Measurements from ENCODE around the gene VSTM2B.
"Not testable (repeated sequence)": the region's sequence is repeated elsewhere in the genome, so short reads cannot be mapped to it uniquely, and the experiment has no call there.

The VSTM2B gene

GRCh38 chr19:29548483-29549085, 22.8 kb downstream of the VSTM2B start:
- DNase-seq: no peak

DNA sequence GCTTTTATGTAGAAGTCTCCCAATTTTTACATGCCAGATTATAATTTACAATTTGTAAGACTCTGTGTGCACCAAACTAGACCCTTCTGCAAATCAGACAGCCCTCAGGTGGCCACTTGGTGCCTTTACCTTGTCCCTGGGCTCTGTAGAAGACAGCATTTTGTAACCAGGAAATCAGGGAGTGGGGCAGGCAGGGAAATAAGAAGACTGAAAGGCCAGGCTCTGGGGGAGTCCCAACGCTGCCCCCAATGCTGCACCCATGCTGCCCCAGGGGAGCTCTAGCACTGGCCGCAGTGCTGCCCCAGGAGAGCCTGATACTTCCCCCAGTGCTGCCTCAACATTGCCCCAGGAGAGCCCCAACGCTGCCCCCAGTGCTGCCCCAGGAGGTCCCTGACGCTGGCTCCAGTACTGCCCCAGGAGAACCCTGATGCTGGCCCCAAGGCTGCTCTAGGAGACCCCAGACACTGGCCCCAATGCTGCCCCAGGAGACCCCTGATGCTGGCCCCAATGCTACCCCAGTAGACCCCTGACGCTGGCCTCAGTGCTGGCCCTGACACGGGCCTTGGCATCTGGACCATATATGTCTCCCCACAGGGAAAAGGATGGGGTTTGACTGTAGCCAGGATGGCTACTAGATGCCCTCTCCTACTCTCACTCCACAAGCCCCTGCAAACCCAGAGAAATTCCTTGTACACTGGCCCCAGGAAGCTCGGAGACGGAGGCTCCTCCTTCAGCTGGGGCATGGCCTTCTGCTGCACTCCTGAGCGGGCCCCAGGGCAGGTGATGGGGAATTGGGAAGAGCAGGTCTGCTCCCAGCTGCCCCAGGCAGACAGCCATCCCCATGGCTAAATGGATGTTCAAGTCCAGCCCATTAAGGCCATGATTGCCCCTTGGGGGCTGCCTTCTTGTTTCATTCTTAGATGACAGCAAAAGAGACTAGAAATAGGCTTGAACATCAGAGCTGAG, 23.6 kb downstream of the VSTM2B start:
- no peak for DNase-seq

- DNase-seq: no peak
Measured at GRCh38 chr19:29550896-29551295, 25.1 kb downstream of the VSTM2B start.

- DNase-seq: no peak
Measured at GRCh38 chr19:29551774-29552173, 26.0 kb downstream of the VSTM2B start.

- no peak for DNase-seq
Measured at GRCh38 chr19:29552454-29553280, 26.9 kb downstream of the VSTM2B start.

- DNase-seq: no peak
Measured at GRCh38 chr19:29554149-29554548, 28.4 kb downstream of the VSTM2B start.

DNA sequence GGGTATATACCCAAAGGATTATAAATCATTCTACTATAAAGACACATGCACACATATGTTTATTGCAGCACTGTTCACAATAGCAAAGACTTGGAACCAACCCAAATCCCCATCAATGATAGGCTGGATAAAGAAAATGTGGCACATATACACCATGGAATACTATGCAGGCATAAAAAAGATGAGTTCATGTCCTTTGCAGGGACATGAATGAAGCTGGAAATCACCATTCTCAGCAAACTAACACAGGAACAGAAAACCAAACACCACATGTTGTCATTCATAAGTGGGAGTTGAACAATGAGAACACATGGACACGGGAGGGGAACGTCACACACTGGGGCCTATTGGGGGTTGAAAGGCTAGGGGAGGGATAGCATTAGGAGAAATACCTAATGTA, 33.3 kb downstream of the VSTM2B start:
- not testable (repeated sequence) for DNase-seq

DNA sequence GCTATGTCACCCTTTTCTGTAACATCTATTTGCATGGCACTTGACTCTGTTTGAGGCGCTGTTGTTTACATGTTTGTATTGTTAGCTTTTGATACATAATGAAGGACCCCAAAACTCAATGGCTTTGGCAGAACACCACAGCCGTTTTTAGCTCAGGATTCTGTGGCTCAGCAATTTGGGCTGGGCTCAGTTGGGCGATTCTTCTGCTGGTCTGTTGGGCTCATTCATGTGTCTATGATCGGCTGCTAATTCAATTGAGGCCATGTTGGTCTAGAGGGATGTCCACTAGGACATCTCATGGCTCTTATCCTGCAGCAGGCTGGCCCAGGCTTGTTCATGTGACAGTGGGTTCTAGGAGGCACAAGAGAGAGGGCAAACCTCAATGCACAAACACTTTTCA, 33.9 kb downstream of the VSTM2B start:
- DNase-seq: no peak

GRCh38 chr19:29560313-29561075, 34.7 kb downstream of the VSTM2B start:
- DNase-seq: no peak

GRCh38 chr19:29561601-29562000, 35.8 kb downstream of the VSTM2B start:
- no peak for DNase-seq

- DNase-seq: no peak
Measured at GRCh38 chr19:29562299-29563297, 36.8 kb downstream of the VSTM2B start.

- DNase-seq: no peak
Measured at GRCh38 chr19:29563486-29564101, 37.8 kb downstream of the VSTM2B start.

- DNase-seq: no peak
Measured at GRCh38 chr19:29564574-29565005, 38.8 kb downstream of the VSTM2B start.

DNA sequence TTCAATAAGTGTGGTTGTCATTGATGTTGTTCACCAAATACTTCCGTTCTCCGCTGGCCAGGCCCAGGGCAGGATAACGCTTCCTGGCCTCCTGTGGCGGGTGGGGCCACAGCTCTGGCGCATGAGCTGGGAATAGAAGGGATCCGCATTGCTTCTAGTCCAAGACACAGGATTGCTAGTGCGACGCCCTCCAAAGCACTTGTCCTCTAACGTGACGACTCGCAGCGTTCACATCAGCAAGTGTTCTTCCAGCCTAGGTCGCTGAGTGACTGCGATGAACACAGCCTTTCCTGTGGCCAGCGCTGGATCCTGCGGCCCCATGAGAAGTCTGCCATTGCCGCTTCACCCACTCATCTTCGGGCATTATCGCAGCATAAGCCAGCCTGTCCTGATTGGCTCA, 39.4 kb downstream of the VSTM2B start:
- DNase-seq: no peak

DNA sequence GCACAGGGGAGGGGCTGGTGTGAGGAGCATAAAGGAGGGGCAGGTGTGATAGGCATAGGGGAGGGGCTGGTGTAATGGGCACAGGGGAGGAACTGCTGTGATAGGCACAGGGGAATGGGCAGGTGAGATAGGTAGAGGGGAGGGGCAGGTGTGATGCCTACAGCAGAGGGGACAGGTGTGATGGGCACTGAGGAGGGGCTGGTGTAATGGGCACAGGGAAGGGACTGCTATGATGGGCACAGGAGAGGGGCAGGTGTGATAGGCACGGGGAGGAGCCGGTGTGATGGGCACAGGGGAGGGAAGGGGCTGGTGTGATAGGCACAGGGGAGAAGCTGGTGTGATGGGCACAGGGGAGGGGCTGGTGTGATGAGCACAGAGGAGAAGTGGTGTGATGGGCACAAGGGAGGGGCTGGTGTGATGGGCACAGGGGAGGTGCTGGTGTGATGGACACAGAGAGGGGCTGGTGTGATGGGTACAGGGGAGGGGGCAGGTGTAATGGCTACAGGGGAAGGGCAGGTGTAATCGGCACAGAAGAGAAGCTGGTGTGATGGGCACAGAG, 40.8 kb downstream of the VSTM2B start:
- DNase-seq: no peak

GRCh38 chr19:29567366-29567915, 41.6 kb downstream of the VSTM2B start:
- no peak for DNase-seq

- no peak for DNase-seq
Measured at GRCh38 chr19:29568036-29569025, 42.5 kb downstream of the VSTM2B start.

GRCh38 chr19:29569038-29569911, 43.5 kb downstream of the VSTM2B start:
- DNase-seq: no peak
